Ecto neural progenitor cell (in vitro differentiated cells): Measurements from ENCODE around the gene SEC31B.
A peak's percentile ranks its signal among the peaks of the same experiment; 100 is the strongest.

Source experiments
- DNase-seq: peaks from one replicate; pipeline ENCODE4 v3.0.0-alpha.2; 2018; ENCODE audit warnings: low spot score

SEC31B gene

DNA sequence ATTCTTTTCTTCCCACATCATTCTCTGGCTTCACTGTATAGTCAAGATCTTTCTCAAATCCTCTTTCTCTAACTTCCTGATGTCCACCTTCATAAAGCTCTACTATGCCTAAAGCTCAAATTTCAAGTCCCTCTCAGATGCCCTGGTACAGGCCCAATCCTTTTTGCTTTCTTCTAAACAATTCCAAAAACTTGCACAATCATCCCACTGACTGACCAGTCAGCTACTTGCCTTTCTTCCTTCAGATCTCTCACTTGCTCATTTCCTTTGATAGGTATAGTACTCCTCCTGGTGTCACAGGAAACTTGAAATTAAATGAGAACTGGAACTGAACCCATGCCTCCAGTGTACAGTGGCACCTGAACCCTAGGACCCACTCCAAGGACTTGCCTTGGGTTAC lies 18.2 kb downstream of the SEC31B start:
- no peak for DNase-seq

DNA sequence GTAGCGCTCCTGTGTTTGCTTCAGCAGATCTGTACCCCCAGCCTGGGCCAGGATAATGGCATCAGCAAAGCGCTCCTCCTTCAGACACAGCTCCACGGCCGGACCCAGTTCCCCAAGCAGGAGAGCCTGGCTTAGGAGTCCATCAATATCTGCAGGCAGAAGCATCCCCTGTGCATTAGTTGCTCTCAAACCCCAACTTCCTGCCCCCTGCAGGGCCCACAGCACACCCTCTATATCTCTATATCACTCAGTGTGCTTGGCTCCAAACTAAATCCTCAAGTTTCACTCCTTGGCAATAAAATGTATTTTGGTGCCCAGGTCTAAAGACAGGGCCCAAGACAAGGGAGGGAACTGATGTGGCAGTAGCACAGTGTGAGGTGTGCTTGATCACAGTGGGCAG lies 21.6 kb downstream of the SEC31B start:
- DNase-seq, result no peak

DNA sequence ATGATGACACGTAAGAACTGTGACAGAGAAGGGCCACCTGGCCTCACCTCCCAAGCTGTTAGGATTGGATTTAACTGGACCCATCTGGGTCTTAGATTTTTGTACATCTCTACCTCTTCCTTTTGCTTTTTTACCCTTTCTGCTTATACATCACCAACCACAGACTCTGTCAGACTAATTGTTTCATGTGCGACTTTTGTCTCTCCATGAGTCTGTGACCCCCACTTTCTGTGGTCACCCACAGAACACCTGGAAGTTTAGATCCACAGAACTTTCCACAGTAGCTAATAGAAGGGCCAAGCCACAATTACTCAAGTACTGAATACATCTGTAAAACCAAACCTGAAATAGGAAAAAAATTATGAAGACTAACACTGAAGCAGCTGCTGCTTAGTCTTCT lies 23.1 kb downstream of the SEC31B start:
- DNase-seq, result no peak

DNA sequence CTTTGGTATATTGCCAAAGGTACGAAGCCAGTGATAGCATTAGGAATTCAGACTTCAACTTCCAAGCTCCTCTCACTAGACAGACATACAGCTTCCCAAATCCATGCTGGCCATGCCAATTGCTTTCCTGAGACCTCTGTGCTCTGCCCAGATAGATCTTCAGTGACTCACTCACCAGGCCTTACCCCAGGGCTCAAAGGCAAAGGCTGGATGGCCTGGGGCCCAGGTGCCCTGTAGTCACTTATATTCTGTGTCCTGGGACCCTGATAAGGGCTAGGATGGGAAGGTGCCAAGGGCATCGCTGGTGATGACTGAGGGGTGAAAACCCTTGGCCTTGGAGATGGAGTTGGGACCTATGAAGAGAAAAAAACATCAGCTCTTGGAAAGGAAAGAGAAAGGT lies 29.1 kb downstream of the SEC31B start:
- no peak for DNase-seq

DNA sequence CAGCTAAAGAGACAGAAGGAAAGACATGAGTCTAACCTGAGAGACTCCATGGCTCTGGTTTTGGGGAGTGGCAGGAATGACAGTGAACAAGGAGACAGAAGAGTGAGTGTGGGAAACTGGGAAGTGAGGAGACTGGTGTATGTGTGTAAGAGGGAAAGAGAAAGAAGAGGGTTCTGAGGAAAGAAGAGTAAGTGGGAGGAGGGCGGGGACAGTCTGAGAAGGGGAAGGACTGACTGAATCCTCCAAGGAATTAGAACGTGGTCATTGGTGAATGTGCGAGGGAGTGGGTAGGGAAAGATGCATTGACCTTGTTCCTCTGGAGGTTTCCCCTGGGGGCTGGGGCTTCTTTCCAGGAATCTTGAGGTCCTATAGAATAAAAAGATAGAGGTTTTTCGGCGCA lies 30.3 kb downstream of the SEC31B start:
- DNase-seq, result no peak

DNA sequence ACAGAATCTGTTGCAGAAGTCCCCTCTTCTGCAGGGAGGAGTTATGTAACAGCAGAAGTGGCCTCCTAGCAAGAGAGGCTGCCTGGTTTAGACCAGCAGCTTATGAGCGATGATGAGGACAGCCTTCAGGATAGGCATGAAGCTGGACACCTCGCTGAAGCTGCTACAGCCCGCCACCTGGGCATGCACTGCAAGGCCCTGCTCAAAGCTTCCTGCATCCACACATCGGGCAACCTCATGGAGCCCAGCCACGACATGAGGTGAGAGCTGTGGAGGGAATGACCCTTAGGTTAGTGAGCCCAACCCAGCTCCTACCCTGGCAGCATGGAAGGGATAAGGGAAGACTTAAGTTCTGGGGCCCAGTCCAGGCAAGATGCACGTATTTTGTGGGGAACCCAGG lies 32.1 kb downstream of the SEC31B start:
- no peak for DNase-seq

DNA sequence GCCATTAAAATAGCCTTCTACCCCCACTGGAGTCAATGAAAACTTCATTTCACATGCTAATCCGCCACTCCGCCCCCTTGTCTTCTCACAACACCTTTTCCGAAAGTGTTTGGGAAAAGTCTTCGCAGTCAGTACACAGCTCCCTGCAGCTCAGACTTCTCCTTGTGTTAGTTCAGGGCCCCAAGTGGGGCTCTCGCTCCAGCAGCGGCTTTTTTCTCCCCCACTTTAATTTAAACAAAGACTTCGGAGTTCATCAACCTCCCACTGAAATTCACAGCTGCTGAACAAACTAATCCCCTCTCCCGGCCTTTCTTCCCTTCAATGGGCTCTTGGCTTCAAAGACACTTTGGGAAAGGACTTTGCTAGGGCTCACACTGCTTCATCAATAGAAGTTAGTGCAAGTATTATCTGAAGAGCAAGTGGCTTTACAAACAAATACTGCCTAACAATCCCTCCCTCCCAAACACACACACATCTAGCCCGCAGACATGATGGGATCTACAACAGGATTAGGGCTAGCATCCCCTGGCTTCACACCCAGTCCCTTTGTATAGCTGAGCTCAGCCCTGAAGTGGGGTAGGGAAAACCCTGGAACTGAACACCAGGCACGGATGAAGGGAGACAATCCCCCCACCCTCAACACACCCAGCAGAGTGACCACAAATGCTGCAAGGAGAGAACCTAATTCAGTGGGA lies 33.7 kb downstream of the SEC31B start:
- DNase-seq, result peak; percentile 82

DNA sequence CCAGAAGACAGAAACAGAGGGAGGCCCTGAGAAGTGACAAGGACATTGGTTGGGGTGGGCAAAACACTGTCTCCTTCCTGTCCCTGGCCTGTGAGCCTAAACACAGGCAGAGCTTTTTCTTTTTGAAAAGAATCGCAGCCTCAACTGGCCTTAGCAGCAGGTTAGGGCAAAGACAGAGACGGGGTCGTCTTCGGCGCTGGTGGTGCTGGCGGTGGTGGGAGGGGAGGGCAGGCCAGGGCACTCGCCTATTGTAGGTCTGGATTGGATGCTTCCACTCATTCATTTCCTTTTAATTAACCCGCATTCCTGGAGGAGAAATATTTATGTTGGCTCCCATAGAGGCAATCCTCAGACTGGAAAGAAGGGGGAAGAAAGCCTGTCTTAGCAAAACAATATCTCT lies 34.3 kb downstream of the SEC31B start:
- peak; percentile 75 for DNase-seq

DNA sequence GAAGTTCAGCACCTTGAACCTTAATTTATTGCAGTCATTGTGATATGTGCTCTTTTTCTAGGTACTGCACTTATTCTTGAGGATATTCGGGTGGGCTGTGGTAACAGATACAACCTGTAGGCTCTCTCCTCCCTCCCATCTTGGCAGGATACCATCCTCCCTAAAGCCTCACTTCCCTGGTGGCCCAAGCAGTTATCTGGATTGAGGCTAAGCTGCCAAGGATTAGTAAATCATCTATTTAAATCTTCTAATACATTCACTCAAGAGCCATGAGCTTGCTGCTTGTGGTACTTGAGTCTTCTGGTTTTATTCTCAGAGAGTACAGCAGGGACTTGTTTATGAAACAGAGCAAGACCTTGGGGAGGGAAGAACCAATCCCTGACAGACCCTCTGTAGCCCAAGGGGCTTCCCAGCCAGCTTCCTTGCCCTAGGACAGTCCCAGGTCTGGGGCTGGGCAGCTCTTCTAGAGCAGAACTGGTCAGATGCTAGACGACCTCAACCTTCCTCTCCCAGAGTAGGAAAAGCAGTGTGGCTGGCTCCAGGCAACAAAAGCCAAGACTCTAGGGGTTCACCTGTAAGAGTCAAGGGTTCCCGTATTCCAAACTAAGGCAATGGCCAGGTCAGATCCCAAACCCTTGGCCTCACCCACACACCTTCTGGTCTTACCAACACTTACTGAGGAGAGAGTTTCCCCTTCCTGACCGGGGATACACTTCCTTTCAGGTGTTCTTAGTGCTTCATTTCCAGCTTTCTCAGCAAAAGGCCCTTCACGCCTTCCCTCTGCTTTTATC lies 35.6 kb downstream of the SEC31B start:
- no peak for DNase-seq

DNA sequence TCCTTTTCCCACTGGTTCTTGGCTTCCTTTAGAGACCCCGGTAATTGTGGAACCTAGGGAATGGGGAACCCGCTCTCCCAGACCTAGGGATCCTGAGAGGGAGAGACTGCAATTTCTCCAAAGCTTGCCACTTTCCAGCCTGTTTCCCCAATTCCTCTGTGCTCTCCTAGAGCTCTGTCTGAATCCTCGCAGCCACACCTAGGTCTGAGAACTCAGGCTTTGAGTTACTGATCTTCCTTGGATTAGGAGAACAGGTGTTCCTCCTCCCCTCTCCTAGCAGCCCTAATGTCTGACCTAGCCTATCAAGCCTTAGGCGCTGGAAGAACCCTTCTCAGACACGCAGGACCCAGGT lies 36.9 kb downstream of the SEC31B start:
- DNase-seq, result no peak

DNA sequence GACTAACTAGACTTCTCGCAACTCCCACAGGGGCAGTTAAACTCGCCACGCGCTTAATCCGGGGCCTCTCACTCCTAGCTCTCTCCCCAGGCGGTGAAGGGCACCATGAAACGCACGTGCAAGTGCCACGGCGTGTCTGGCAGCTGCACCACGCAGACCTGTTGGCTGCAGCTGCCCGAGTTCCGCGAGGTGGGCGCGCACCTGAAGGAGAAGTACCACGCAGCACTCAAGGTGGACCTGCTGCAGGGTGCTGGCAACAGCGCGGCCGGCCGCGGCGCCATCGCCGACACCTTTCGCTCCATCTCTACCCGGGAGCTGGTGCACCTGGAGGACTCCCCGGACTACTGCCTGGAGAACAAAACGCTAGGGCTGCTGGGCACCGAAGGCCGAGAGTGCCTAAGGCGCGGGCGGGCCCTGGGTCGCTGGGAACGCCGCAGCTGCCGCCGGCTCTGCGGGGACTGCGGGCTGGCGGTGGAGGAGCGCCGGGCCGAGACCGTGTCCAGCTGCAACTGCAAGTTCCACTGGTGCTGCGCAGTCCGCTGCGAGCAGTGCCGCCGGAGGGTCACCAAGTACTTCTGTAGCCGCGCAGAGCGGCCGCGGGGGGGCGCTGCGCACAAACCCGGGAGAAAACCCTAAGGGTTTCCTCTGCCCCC lies 37.4 kb downstream of the SEC31B start:
- peak; percentile 88 for DNase-seq

DNA sequence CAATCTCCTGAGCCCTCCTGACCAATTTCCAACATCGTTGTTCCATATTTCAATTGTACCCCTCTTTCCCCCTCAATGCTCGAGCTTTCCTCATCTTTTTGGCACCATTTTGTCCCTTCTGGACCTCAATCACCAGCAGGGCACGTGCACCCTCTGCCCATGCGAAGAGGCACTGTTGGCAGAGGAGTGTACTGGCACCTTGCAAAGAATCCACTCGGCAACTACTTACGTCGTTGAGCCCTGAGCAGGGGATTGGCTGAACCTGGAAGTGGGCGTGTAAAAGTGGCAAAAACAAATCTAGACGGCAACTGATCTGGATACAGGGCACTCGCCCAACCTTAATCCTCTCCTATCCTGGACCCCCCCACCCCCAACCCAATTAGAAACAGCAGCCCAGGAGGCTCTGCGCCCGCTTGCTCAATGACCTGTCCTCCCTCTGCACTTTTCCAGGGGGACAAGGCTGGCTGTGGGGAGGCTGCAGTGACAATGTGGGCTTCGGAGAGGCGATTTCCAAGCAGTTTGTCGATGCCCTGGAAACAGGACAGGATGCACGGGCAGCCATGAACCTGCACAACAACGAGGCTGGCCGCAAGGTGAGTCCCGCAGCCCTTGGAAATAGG lies 38.1 kb downstream of the SEC31B start:
- DNase-seq, result peak; percentile 94

DNA sequence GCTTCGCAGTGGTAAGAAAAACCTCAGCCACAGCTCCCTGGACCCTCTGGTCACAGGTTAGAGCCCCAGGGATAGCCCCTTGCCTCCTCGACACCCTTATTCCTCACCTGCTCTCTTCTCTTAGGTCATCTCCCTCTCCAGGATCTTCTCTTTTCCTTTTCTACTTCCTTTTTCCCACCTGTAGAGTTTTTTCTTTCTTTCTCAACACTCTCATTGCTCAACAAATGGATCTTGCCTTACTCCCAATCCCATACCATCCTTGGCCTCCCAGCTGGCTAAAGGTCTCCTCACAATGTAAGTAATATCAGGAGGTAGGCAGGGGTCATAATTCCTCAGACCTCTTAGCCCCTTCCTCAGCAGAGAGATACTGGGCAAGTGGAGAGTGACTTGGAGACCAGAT lies 39.7 kb downstream of the SEC31B start:
- no peak for DNase-seq

DNA sequence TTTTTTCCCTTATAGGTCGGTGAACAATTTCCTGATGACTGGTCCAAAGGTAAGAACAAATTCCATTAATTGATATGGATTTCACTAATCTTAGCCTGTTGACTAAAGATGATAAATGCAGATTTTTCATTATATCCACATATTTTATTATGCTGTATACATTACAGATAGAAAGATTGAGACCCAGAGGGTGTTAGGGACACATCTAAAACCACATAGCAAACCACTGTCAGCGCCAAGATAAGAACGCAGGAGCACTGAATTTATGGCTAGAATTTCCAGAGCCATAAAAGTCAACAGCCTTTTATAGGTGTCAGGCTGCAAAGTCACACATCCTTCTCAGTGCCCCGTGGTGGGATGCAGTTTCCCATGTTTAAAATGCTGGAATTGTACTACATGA lies 40.6 kb downstream of the SEC31B start:
- no peak for DNase-seq

DNA sequence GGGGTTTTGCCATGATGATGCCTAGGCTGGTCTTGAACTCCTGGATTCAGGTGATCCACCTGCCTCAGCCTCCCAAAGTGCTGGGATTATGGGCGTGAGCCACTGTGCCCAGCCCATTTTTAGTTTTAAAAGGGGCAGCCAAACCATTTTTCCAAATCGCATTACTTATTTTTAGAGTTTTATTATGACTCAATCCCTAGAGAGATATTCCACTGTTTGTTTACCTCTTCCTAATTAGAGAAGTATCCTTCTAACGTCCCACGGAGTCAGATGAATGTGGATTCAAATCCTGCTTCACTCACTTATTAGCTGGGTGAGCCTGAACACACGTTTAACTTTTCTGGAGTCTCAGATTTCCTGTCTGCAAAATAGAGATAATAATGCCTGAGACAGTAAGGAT lies 41.7 kb downstream of the SEC31B start:
- no peak for DNase-seq

DNA sequence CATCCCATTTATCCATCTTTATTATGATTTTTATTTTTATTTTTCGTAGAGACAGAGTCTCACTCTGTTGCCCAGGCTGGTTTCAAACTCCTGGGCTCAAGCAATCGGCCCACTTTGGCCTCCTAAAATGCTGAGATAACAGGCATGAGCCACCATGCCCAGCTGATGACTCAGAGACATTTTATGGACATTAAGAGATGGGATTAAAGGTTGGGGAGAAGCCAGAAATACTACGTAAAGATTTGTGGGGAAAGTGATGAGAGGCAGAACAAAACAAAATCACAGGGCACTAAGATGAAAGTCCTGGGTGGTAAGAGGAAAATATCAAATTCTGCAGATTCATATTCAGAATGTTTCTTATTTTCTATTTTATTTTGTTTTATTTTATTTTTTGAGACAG lies 49.3 kb downstream of the SEC31B start:
- no peak for DNase-seq

DNA sequence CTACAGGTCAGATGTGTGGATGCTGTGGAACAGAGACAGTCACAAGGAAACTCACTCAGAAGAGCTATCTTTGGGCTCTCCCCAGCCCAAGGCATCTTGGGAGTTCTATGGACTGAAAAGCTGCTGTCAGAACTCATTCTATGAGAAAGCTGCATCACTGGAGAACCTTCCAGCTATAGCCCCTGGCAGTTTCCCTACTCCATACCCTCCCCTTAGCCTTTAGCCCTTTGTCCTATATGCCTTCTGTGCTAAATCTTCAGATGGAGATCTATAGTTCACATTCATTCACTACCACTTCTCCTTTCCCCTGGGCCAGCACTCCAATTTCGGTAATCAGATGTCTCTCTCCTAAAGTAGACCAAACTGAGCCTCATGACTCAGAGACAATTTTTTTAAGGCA lies 49.9 kb downstream of the SEC31B start:
- no peak for DNase-seq

DNA sequence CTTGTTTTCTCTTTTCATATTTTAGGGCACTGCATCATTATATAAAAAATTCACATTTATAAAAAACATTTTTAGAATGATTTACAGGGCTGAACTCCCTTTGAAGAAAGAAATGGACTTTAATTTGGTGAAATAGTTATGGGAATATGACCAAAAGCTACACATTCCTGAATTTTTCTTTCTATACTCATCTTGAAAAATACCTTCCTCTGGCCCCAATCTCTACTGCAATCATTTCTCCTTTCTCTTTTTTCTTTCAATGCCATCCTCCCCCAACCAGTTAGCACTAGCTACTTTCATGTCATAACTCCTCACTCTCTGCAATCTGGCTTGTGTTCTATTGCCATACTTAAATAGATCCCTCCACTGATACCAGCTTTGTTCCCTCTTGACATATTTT lies 50.7 kb downstream of the SEC31B start:
- DNase-seq, result no peak

DNA sequence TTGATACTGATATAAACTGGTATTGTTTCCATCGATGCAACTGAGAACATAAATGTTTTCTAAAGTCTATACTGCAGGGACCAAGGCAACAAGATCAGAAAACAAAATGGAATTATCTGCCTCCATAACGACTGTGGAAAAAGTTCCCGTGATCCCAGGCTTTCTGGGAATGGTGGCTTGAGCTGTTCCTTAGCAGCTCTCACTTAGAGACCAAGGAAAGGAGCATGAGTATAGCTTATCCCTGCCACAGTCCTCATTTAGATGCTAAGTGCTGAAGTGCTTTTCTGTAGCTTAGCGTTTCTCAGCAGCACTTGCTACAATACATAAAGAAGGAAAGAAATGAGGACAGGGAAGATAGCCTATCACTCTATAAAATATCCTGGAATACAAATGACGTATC lies 51.3 kb downstream of the SEC31B start:
- DNase-seq, result no peak

DNA sequence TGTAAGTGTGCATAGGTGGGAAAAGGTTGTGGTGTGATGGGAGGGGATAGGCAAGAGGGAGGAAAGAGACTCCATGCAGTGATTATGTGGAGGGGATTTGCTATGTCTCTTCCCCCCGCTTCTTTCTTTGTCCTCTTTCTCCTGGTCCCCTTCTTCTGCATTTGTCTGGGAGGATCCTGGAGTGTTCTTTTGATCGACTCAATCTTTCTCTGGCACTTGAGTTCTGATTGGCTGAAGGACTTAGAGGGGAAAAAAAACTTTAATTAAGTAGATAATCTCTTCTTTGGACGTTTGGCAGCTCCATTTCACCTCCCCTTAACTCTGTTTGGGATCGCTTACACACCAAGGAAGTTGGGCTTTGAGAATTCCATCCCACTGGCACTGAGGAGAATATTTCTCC lies 57.0 kb downstream of the SEC31B start, which contains the start of gene WNT8B:
TSS of gene WNT8B (plus strand) at position 301 of the 400 bp plus-strand sequence. CDS start 160 bp downstream, outside the sequence.
- DNase-seq, result no peak

DNA sequence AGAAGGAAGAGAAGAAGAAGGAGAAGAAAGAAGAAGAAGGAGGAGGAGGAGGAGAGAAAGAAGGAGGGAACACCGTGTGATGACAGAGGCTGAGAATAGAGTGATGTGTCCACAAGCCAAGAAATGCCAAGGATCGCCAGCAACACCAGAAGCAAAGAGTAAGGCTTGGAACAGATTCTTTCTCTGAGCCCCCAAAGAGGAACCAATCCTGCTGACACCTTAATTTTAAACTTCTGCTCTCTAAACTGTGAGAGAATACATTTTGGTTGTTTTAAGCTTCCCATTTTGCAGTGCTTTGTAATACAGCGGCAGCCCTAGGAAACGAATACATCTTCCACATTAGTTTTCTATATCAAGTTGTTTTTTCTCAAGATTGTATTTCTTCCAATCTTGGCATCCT lies 70.7 kb downstream of the SEC31B start:
- DNase-seq, result no peak

DNA sequence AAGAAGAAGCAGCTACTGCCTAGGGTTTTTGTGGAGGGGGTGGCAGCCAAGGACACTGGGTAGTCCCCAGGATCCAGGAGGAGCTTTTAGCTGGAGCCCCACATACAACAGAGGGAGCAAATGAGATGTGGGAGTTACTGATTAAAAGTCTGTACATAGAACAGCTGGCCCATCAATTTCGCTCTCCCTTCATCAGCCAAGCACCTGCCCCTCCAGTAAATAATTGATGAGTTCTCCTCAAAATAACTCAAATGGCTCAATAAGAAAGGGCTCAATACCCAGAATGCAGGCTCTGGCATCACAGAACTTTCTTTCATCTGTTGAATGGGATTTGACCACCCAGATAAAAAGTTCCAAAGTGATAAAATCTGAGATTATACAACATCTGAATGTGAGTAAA lies 72.0 kb downstream of the SEC31B start:
- no peak for DNase-seq
